Spleen (tissue), 7 donors: Measurements from ENCODE around the gene MCTP1.

Source experiments
- POLR2A ChIP-seq, 3 donors: fragments of 450-650 bp; IDR thresholded peaks; one replicate each; pipeline ENCODE4 v1.5.1; 2017; ENCODE audit warnings: antibody characterized with exemption in 3 of 3, mild to moderate bottlenecking in 1 of 3
- TF ChIP-seq, protein P1 (sequence below), 11 experiments: fragments of 200-600 bp in 7 of 11; fragments of 450-650 bp in 4 of 11; sonication (generic) in 4 of 11; IDR thresholded peaks in 8 of 11; conservative IDR thresholded peaks in 3 of 11; 1 replicate in 7 of 11; 2 replicates in 4 of 11; pipeline versions ENCODE4 v1.4.0 to v1.8.0; 2016 to 2021; ENCODE audit warnings: antibody characterized with exemption in 11 of 11, inconsistent platforms in 4 of 11, mild to moderate bottlenecking in 1 of 11
- donor health status: DM: no; HTN: no; CAD: no; lungs with moderate emphysema.
- donor health status: DM: no; HTN: no; CAD: no.
- donor health status: DM: no; HTN: no; CAD: no.

GRCh38 chr5:95216136-95216955 lies 68.5 kb downstream of the MCTP1 start:
- no peak for TF ChIP-seq POLR2A (IDR thresholded peaks at IDR 0.05)
- TF ChIP-seq, protein P1, sequence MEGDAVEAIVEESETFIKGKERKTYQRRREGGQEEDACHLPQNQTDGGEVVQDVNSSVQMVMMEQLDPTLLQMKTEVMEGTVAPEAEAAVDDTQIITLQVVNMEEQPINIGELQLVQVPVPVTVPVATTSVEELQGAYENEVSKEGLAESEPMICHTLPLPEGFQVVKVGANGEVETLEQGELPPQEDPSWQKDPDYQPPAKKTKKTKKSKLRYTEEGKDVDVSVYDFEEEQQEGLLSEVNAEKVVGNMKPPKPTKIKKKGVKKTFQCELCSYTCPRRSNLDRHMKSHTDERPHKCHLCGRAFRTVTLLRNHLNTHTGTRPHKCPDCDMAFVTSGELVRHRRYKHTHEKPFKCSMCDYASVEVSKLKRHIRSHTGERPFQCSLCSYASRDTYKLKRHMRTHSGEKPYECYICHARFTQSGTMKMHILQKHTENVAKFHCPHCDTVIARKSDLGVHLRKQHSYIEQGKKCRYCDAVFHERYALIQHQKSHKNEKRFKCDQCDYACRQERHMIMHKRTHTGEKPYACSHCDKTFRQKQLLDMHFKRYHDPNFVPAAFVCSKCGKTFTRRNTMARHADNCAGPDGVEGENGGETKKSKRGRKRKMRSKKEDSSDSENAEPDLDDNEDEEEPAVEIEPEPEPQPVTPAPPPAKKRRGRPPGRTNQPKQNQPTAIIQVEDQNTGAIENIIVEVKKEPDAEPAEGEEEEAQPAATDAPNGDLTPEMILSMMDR (IDR thresholded peaks at IDR 0.05 in 8 of 11, conservative IDR thresholded peaks at IDR 0.05 in 3 of 11) = no peak
